GM19372 (cell line): ENCODE measurements around the gene CREB3.

Experiments used
- ATAC-seq: cut with Tn5 transposase; IDR thresholded peaks from one replicate; pipeline ENCODE4 v1.9.1; 2021; ENCODE audit warnings: mild to moderate bottlenecking, low read depth, moderate library complexity; ENCODE audit not compliant: unreplicated experiment

The CREB3 gene

GRCh38 chr9:35732185-35732799, at the start of gene CREB3, which contains the start of gene TLN1:
Gene CREB3 (plus strand): TSS chr9:35732666. CDS start chr9:35732773, 107 bp downstream.
Gene TLN1 (minus strand): TSS chr9:35732195. CDS start chr9:35725694, 6,501 bp downstream.
- ATAC-seq: peak; percentile 78

- ATAC-seq: no peak
Observed at GRCh38 chr9:35683323-35683722, 49.1 kb upstream of the CREB3 start.

- ATAC-seq: no peak
Observed at GRCh38 chr9:35684921-35685320, 47.5 kb upstream of the CREB3 start.

GRCh38 chr9:35685506-35685905, 47.0 kb upstream of the CREB3 start:
- ATAC-seq: no peak

- no peak for ATAC-seq
Observed at GRCh38 chr9:35686222-35687203, 46.0 kb upstream of the CREB3 start.

GRCh38 chr9:35687306-35687705, 45.2 kb upstream of the CREB3 start:
- ATAC-seq: no peak

GRCh38 chr9:35687972-35688557, 44.4 kb upstream of the CREB3 start:
- ATAC-seq: no peak

GRCh38 chr9:35688558-35689541, 43.6 kb upstream of the CREB3 start:
- no peak for ATAC-seq

- no peak for ATAC-seq
Observed at GRCh38 chr9:35689542-35690293, 42.7 kb upstream of the CREB3 start, which contains the start of gene TPM2. Gene TPM2 (minus strand): TSS chr9:35689925. CDS start chr9:35689817, 108 bp downstream.

GRCh38 chr9:35690294-35690613, 42.2 kb upstream of the CREB3 start:
- ATAC-seq: no peak

GRCh38 chr9:35690614-35691333, 41.7 kb upstream of the CREB3 start:
- no peak for ATAC-seq

GRCh38 chr9:35691334-35691650, 41.2 kb upstream of the CREB3 start:
- ATAC-seq: no peak

GRCh38 chr9:35691757-35692301, 40.6 kb upstream of the CREB3 start:
- ATAC-seq: no peak

GRCh38 chr9:35695943-35696401, 36.5 kb upstream of the CREB3 start:
- no peak for ATAC-seq

- ATAC-seq: no peak
Observed at GRCh38 chr9:35696520-35697215, 35.8 kb upstream of the CREB3 start.

GRCh38 chr9:35697486-35697885, 35.0 kb upstream of the CREB3 start:
- ATAC-seq: no peak

- no peak for ATAC-seq
Observed at GRCh38 chr9:35698231-35698630, 34.2 kb upstream of the CREB3 start.

GRCh38 chr9:35700031-35700430, 32.4 kb upstream of the CREB3 start:
- ATAC-seq: no peak
